Kidney epithelial cell (primary cell): ENCODE measurements around the gene EHBP1. TPM values are rescaled to one million over a fixed set of nuclear protein-coding genes. Genes with fewer than 3 reads are reported as not detected.

Experiments
- DNase-seq: peaks from one replicate; pipeline ENCODE4 v3.0.0-alpha.2; 2010; ENCODE audit warnings: low read depth
- H3K27me3 ChIP-seq: 2 replicates; pipeline ENCODE4 v1.6.0; 2011; ENCODE audit warnings: low read length; ENCODE audit not compliant: control insufficient read depth, insufficient read depth
- H3K36me3 ChIP-seq: 2 replicates; pipeline ENCODE4 v1.5.1; 2011; ENCODE audit warnings: low read length; ENCODE audit not compliant: control insufficient read depth, insufficient read depth
- H3K4me3 ChIP-seq: 2 replicates; pipeline ENCODE4 v1.5.1; 2011; ENCODE audit warnings: low read depth, mild to moderate bottlenecking, control low read depth, low read length
- total RNA-seq: library from RNA; depleted of rRNA; stranded (reverse); fragments of >200 nt; gene quantifications from 2 replicates; pipeline ENCODE4 v1.2.3, GENCODE V29; 2015
- TF ChIP-seq, protein P1 (sequence below): IDR thresholded peaks from 2 replicates; pipeline ENCODE4 v1.5.1; 2011; ENCODE audit warnings: mild to moderate bottlenecking, moderate library complexity, low read length, control low read depth, inconsistent platforms; ENCODE audit not compliant: insufficient read depth, poor library complexity, severe bottlenecking

Gene EHBP1
- total RNA-seq, 1 donor from 2014 or later: 22.9 TPM

DNA sequence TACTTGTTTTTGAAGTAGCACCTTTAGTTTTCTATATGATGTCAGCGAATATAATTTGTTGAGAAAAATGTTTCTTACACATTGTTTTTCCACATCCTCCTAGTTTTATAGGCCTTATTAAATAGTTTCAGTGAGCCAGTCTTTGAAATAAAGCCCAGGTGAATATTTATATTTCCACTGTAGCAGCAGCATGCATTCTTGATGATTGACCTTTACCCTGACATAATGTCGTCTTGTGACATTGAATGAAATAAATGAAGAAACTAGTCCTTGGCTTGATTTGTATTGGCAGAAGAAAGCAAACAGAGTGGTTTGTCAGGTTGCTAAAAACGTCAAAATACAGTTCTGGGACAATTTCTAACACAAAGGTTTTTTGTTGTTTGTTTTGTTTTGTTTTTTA lies 84.4 kb downstream of the EHBP1 start:
- no peaks in the 10 kb centered on the region for H3K36me3 ChIP-seq
- no peaks in the 10 kb centered on the region for H3K27me3 ChIP-seq
- no peak overlapping the region for H3K4me3 ChIP-seq
- TF ChIP-seq, protein P1, sequence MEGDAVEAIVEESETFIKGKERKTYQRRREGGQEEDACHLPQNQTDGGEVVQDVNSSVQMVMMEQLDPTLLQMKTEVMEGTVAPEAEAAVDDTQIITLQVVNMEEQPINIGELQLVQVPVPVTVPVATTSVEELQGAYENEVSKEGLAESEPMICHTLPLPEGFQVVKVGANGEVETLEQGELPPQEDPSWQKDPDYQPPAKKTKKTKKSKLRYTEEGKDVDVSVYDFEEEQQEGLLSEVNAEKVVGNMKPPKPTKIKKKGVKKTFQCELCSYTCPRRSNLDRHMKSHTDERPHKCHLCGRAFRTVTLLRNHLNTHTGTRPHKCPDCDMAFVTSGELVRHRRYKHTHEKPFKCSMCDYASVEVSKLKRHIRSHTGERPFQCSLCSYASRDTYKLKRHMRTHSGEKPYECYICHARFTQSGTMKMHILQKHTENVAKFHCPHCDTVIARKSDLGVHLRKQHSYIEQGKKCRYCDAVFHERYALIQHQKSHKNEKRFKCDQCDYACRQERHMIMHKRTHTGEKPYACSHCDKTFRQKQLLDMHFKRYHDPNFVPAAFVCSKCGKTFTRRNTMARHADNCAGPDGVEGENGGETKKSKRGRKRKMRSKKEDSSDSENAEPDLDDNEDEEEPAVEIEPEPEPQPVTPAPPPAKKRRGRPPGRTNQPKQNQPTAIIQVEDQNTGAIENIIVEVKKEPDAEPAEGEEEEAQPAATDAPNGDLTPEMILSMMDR: no peak
- DNase-seq: no peak

- TF ChIP-seq, protein P1: no peak
- no peaks in the 10 kb centered on the region for H3K27me3 ChIP-seq
- H3K36me3 ChIP-seq: no peaks in the 10 kb centered on the region
- no peak overlapping the region for H3K4me3 ChIP-seq
- no peak for DNase-seq
Measured at GRCh38 chr2:62792408-62792807, 86.9 kb downstream of the EHBP1 start.

- Histone ChIP-seq H3K36me3 (no peaks in the 10 kb centered on the region), H3K27me3 (no peaks in the 10 kb centered on the region), H3K4me3 (no peak overlapping the region)
- TF ChIP-seq, protein P1: no peak
- no peak for DNase-seq
Measured at GRCh38 chr2:62793213-62793612, 87.7 kb downstream of the EHBP1 start.

GRCh38 chr2:62794791-62795190 lies 89.3 kb downstream of the EHBP1 start:
- no peak for DNase-seq
- TF ChIP-seq, protein P1: no peak
- Histone ChIP-seq H3K27me3 (no peaks in the 10 kb centered on the region), H3K4me3 (no peak overlapping the region), H3K36me3 (no peaks in the 10 kb centered on the region)

- DNase-seq: no peak
- Histone ChIP-seq H3K4me3 (no peak overlapping the region), H3K27me3 (no peaks in the 10 kb centered on the region), H3K36me3 (no peaks in the 10 kb centered on the region)
- TF ChIP-seq, protein P1: no peak
Measured at GRCh38 chr2:62795341-62795740, 89.8 kb downstream of the EHBP1 start.

- Histone ChIP-seq H3K27me3 (no peaks in the 10 kb centered on the region), H3K4me3 (no peak overlapping the region), H3K36me3 (no peaks in the 10 kb centered on the region)
- TF ChIP-seq, protein P1: no peak
- DNase-seq: no peak
Measured at GRCh38 chr2:62797107-62797506, 91.6 kb downstream of the EHBP1 start.
